K562 (cell line): ENCODE results near the gene LIMS1.
"Not testable (repeated sequence)": the region's sequence is repeated elsewhere in the genome, so short reads cannot be mapped to it uniquely, and the experiment has no call there.

Experiments used
- CREM ChIP-seq: IDR thresholded peaks from 2 replicates; pipeline ENCODE4 v1.6.1; 2014; ENCODE audit warnings: antibody characterized with exemption, low read depth
- MAFF ChIP-seq: IDR thresholded peaks from 2 replicates; pipeline ENCODE4 v1.6.1; 2012; ENCODE audit warnings: low read length, improper control_type of control experiment
- MAZ ChIP-seq, 2 experiments: fragments of 450-650 bp in 1 of 2; sonication (generic) in 1 of 2; formaldehyde crosslinking; IDR thresholded peaks in 1 of 2; conservative IDR thresholded peaks in 1 of 2; 2 replicates each; pipeline versions ENCODE4 v1.4.0 to v1.5.0; 2020; ENCODE audit warnings: mild to moderate bottlenecking in 1 of 2, missing genetic modification reagents in 1 of 2
- POLR2A ChIP-seq: fragments of 450-650 bp; conservative IDR thresholded peaks from 2 replicates; pipeline ENCODE4 v1.6.1; 2016
- SREBF2 ChIP-seq: sonication (generic); formaldehyde crosslinking; IDR thresholded peaks from 2 replicates; pipeline ENCODE4 v1.4.0; 2020; ENCODE audit warnings: mild to moderate bottlenecking, missing genetic modification reagents
- ZNF253 ChIP-seq: fragments of 250-450 bp; sonication (Bioruptor Pico); conservative IDR thresholded peaks from 2 replicates; pipeline ENCODE4 v1.6.1; 2021; ENCODE audit warnings: mild to moderate bottlenecking
- TF ChIP-seq, protein P1 (sequence below): fragments of 200-800 bp; sonication (Bioruptor generic); IDR thresholded peaks from 2 replicates; pipeline ENCODE4 v1.6.1; 2017; ENCODE audit warnings: missing genetic modification characterization, missing compliant biosample characterization
- TF ChIP-seq, protein P2 (sequence below): fragments of 250-450 bp; sonication (Bioruptor Pico); IDR thresholded peaks from 2 replicates; pipeline ENCODE4 v1.8.0; 2021; ENCODE audit warnings: mild to moderate bottlenecking, moderate library complexity

DNA sequence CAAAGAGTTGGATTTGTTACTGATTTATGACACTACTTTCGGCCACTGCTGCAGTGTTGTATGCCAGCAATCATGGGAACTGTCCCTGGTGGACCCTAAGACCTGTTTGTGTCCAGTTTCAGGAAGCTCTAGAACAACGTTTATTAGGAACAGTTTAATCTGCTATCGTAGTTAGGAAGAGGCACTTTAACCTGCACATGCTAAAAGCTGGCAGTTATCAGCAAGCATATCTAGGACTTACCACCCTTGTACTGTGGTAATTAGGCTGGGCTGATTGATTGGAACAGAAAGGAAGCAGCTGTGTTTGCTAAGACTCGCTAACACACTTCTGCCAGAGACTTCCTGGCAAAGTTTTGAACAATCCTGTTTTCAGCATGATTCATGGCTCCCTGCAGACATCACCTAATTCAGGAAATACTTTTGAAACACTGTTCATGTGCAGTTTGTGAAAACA, 144.0 kb downstream of the LIMS1 start:
- not testable (repeated sequence) for TF ChIP-seq ZNF253 (CRISPR knock-in tag); POLR2A; SREBF2 (CRISPR knock-in tag); CREM; MAFF; MAZ (CRISPR knock-in tag; conservative IDR thresholded peaks at IDR 0.05 in 1 of 2, IDR thresholded peaks at IDR 0.05 in 1 of 2)
- TF ChIP-seq, protein P1, sequence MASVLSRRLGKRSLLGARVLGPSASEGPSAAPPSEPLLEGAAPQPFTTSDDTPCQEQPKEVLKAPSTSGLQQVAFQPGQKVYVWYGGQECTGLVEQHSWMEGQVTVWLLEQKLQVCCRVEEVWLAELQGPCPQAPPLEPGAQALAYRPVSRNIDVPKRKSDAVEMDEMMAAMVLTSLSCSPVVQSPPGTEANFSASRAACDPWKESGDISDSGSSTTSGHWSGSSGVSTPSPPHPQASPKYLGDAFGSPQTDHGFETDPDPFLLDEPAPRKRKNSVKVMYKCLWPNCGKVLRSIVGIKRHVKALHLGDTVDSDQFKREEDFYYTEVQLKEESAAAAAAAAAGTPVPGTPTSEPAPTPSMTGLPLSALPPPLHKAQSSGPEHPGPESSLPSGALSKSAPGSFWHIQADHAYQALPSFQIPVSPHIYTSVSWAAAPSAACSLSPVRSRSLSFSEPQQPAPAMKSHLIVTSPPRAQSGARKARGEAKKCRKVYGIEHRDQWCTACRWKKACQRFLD (CRISPR knock-in tag): not testable (repeated sequence)
- TF ChIP-seq, protein P2, sequence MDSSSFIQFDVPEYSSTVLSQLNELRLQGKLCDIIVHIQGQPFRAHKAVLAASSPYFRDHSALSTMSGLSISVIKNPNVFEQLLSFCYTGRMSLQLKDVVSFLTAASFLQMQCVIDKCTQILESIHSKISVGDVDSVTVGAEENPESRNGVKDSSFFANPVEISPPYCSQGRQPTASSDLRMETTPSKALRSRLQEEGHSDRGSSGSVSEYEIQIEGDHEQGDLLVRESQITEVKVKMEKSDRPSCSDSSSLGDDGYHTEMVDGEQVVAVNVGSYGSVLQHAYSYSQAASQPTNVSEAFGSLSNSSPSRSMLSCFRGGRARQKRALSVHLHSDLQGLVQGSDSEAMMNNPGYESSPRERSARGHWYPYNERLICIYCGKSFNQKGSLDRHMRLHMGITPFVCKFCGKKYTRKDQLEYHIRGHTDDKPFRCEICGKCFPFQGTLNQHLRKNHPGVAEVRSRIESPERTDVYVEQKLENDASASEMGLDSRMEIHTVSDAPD (CRISPR knock-in tag): not testable (repeated sequence)
